Endometrial microvascular endothelial cells (primary cell): ENCODE data around the gene CRAMP1. TPM values are rescaled to one million over a fixed set of nuclear protein-coding genes. Genes with fewer than 3 reads are reported as not detected.

Experiments
- in situ Hi-C: cut with HindIII; loops from 2 replicates; pipeline ENCODE4 v1.10.0; 2017; ENCODE audit warnings: low sequenced_read_pairs, low pct_unique_long_range_greater_than_20kb; ENCODE audit errors: inconsistent ontology term
- total RNA-seq: library from RNA; depleted of rRNA; stranded (reverse); fragments of >200 nt; gene quantifications from one replicate; pipeline ENCODE4 v1.2.3, GENCODE V29; 2015; ENCODE audit errors: inconsistent ontology term

CRAMP1 gene
- total RNA-seq, 1 donor from 2014 or later: 6.1 TPM

DNA sequence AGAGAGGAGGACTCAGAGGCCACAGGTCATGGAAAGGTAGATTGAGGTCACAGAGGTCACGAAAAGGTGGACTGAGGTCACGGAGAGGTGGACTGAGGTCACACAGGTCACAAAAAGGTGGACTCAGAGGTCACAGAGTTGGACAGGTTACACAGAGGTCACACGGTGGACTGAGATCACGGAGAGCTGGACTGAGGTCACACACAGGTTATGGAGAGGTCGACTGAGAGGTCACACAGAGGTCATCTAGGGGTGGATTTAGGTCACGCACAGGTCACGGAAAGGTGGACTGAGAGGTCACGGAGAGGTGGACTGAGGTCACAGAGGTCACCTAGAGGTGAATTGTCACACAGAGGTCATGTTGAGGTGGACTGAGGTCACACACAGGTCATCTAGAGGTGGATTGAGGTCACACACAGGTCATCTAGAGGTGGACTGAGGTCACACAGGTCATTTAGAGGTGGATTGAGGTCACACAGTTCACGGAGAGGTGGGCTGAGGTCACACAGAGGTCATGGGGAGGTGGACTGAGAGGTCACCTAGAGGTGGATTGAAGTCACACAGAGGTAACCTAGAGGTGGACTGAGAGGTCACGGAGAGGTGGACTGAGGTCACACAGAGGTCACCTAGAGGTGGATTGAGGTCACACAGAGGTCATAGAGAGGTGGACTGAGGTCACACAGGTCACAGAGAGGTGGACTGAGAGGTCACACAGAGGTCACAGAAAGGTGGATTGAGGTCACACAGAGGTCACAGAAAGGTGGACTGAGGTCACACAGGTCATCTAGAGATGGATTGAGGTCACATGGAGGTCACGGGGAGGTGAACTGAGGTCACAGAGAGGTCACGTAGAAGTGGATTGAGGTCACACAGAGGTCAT is 39.2 kb downstream of the CRAMP1 start:
- in situ Hi-C loops: no loop called here

GRCh38 chr16:1651974-1652312 is 39.8 kb downstream of the CRAMP1 start:
- in situ Hi-C loops: no loop called here

- in situ Hi-C loops: no loop called here
Observed at GRCh38 chr16:1653023-1653422, 40.9 kb downstream of the CRAMP1 start.

DNA sequence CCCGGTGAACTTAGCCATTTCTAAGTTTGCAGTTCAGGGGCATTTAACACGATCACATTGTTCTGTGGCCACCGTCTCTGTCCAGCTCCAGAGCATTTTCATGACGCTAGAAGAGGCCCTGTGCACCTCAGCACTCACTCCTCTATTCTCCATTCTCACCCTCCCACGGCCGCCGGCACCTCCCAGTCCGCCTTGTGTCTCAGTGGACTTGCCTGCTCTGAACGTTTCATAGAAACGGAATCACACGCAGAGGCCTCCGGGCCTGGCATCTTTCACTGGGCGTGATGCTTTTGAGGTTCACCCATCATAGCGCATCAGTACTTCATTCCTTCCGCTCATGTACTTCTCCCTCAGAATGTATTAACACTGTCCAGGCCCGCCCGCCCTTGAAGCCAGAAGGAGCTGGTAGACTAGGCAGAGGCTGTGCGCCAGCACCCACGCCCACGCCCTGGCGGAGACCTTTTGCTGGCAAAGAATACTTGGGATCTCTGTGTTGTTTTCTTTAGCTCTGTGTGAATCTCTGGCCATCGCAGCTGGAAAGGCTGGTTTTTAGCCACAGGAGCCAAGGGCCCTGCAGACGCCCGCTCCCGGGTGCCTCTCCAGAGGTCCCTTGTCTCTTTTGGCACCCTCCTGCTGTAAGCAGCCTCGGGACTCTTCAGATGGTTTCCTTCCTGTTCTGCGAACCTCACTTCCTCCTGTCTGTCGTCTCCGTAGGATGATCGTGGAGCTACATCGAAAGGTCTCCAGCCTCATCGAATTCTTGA is 42.5 kb downstream of the CRAMP1 start:
- in situ Hi-C loops: no loop called here

- in situ Hi-C loops: no loop called here
Observed at GRCh38 chr16:1655269-1655807, 43.2 kb downstream of the CRAMP1 start.

DNA sequence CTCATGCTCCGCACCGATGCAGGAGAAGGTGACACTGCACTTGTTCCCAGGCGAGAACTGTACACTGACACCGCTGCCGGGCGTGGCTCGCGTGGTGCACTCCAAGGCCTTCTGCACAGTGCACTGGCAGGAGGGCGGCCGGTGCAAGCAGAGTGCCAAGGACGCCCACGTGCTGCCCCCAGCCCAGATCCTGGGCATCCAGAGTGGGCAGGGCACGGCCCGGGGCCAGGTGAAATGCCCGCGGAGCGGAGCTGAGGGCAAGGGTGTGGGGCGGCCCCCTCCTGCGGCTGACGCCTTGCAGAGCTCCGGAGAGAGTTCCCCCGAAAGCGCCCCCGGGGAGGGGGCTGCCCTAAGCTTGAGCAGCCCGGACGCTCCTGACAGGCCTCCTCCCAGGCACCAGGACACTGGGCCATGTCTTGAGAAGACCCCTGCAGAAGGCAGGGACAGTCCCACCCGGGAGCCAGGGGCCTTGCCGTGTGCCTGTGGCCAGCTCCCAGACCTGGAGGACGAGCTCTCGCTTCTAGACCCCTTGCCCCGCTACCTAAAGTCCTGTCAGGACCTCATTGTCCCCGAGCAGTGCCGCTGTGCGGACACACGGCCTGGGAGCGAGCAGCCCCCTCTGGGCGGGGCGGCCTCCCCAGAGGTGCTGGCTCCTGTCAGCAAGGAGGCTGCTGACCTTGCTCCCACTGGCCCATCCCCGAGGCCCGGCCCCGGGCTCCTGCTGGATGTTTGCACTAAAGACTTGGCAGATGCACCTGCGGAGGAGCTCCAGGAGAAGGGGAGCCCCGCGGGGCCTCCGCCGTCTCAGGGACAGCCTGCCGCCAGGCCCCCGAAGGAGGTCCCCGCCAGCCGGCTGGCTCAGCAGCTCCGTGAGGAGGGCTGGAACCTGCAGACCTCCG is 44.0 kb downstream of the CRAMP1 start:
- in situ Hi-C loops: no loop called here

DNA sequence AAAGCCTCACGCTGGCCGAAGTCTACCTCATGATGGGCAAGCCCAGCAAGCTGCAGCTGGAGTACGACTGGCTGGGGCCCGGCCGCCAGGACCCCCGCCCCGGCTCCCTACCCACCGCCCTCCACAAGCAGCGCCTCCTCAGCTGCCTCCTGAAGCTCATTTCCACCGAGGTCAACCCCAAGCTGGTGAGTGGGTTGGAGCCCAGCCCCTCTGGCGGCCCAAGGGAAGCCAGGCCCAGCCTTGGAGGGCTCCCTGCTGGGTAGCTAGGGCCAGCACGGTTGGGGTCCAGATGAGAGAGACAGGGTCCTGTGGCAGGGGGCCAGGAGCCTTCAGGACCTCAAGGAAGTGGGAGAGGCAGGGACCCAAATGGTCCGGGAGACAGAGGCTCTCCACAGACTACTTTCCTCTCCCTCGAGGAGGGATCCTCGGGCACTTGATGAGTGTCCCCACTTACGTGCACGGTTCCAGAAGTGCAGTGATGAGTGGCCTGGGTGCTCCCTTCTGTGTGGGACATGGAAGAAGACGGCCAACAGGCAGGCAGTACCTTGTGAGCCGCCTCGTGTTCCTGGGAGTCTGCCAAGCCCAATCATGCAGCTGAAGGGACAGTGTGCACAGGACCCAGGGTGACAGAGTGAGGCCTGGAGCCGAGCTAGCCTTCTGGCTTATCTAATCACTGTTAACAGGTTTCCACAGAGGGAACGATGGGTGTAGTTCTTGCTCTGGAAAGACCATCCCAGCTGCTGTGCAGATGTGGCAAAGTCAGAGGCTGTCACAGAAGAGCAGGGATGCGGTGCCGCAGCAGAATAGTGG is 44.9 kb downstream of the CRAMP1 start:
- in situ Hi-C loops: no loop called here

- in situ Hi-C loops: no loop called here
Observed at GRCh38 chr16:1657841-1658240, 45.7 kb downstream of the CRAMP1 start.

- in situ Hi-C loops: no loop called here
Observed at GRCh38 chr16:1659031-1659430, 46.9 kb downstream of the CRAMP1 start.

DNA sequence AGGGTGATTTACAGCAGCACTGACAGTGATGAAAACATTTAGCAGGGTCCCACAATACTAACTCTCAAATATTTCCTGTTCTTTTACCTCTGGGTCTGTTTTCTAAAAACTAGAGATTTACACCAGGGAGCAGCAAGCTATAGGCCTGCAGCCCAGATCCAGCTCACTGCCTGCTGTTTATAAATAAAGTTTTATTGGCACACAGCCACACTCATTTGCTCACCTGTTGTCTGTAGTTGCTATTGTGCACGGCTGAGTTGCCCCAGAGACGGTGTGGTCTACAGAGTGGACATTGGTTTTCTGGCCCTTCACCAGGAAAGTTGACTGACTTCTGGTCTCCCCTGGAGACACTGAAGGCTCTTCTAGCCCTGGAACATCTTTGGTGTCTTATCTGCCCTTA is 49.7 kb downstream of the CRAMP1 start:
- in situ Hi-C loops: no loop called here

- in situ Hi-C loops: no loop called here
Observed at GRCh38 chr16:1662543-1662942, 50.4 kb downstream of the CRAMP1 start.

DNA sequence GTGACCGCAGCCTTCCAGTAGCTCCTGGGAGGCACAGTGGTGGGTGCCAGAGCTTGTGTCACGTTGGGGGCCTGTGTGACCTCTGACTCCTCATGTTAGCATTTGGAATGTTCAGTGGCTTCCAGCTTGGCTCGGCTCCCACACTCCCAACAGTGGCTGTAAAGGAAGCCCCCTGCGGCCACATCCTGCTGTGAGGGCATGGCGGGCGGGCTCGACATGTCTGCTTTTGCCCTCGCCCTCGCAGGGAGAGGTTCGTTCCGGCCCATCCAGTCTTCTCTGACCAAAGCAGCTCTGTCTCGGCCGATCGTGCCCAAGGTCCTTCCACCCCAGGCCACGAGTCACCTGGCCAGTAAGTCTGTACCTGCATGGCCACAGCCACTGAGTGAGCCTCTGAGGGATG is 53.7 kb downstream of the CRAMP1 start:
- in situ Hi-C loops: no loop called here

DNA sequence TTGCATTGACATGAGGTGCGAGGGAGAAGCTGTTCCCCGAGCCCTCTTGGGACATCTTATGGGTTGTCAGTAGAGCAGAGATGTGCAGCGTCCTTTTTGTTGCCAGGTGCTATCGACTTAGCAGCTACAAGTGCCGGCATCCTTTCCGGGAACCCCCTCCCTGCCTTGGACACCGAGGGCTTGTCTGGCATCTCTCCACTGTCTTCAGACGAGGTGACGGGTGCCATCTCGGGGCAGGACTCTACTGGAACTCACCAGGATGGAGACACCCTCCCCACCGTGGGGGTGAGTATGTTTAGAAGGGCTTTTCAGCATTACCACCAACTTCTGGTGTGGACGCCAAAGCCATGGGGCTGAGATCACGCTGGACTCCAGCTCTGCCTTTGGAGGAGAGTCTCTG is 54.2 kb downstream of the CRAMP1 start:
- in situ Hi-C loops: no loop called here

GRCh38 chr16:1667271-1667670 is 55.1 kb downstream of the CRAMP1 start:
- in situ Hi-C loops: no loop called here

DNA sequence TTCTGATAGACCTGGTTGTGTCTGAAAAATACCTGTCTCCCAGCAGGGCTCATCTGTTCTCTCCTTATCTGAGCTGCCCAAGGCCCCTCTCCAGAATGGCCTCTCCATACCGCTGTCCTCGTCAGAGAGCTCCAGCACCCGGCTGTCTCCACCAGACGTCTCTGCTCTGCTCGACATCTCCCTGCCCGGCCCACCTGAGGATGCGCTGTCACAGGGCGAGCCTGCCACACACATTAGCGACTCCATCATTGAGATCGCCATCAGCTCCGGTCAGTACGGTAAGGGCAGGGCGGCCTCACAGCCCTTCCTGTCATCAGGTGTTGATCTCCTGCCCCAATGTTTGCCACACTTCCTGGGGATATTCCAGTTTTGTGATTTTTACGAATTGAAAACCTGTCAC is 55.8 kb downstream of the CRAMP1 start:
- in situ Hi-C loops: no loop called here

DNA sequence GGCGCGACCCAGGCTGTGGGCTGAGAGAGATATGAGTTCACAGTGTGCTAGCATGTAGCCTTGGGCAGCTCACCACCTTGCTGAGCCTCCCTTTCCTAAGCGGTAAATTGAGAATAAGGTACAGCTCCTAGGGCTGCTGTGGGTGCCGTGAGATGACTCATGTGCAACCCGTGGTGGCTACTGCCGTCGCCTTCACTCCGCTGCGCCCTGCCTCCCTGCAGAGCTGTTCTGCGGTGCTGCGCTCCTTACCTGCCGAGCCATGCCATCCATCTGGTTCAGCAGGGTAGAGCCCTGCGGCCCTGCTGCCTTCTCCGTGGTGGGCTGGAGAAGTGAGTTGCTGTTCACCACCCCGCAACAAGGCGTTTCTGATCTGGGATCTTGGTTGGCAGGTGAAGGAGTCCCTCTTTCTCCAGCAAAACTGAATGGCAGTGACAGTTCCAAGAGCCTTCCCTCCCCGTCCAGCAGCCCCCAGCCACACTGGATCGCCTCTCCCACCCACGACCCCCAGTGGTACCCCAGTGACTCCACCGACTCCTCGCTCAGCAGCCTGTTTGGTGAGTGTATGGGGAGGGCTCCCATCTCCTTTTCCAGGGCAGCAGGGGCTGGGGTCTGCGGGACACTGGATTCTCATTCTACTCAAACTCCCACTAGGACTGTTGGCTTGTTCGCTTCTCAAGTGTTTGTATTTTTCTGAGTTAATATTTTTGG is 56.6 kb downstream of the CRAMP1 start:
- in situ Hi-C loops: no loop called here

GRCh38 chr16:1669698-1670097 is 57.5 kb downstream of the CRAMP1 start:
- in situ Hi-C loops: no loop called here

- in situ Hi-C loops: no loop called here
Observed at GRCh38 chr16:1670371-1670770, 58.2 kb downstream of the CRAMP1 start.
